ENCODE data around the gene SPACA5.
A peak's percentile ranks its signal among the peaks of the same experiment; 100 is the strongest.
"Not testable (repeated sequence)": the region's sequence is repeated elsewhere in the genome, so short reads cannot be mapped to it uniquely, and the experiment has no call there.

SPACA5 gene

DNA sequence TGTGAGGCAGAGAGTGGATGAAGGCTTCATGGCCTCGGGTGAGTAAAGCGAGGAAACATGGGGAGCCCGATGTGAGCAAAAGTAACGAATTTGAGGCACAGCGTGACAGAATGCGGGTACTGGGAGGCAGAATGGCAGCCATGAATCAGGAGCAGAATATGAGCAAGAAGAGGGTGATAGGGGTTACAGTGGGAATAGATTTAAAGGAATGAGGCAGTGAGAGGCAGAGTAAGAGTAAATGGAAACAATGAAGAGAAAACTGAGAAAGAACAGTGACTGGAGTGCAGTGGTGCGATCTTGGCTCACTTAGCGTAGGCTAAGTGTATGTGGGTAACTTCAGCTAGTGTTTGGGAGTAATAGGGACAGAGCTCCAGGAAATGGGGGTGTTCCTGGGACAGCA is at the start of gene SPACA5:
TSS of gene SPACA5 (plus strand) at position 301 of the 400 bp plus-strand sequence. CDS start 815 bp downstream, outside the sequence.
- not testable (repeated sequence) for DNase-seq (ENCODE audit: extremely low read depth in 1 of 2, low read depth in 1 of 2)

DNA sequence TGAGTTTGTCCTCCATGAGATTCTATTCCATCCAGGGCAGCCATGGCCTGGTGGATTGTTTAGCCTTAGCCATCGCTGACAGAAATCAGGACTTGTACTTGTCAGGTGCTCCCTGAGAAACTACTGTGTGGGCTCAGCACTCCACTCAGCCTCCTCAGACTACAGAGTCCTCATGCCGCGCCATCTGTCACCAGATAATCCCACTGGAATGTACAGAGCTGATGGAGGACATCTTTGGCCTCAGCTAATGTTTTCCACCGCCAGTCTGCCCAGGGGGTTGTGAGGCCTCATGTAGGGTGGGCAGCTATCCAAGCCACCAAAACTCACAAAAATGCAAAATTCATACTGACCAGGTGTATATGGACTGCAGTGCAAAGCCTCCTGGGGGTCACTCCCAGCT is 48.6 kb upstream of the SPACA5 start:
- DNase-seq (ENCODE audit: extremely low read depth in 1 of 2, low read depth in 1 of 2) = not testable (repeated sequence)

DNA sequence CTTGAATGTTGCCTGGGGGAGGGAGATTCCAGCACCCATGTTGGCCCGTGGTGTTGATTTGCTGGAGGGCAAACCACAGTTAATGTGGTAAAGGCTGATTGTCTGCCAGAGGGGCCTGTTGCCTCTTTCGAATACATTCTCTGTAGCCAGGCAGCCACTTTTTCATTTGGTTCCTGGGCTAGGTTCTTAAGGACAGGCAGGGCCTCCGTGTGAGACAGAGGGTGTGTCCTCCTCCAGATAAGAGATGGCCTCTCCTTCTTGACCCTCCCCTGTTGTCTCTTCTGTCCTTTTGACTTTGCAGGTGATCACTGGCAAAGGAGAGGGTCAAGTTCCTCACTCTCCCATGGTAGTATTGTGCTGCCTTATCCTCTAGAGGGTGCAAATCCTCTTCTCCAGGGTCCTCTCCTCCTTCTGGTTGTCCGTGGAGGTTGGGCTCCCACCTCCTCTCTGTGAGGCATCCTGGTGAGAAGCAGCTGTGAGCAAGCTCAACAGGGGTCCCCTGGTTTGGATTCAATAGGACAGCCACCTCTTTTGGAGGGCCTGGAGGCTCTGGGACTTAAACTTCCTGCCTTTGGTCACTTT is 47.9 kb upstream of the SPACA5 start:
- no peak for DNase-seq (ENCODE audit: extremely low read depth in 1 of 2, low read depth in 1 of 2)

DNA sequence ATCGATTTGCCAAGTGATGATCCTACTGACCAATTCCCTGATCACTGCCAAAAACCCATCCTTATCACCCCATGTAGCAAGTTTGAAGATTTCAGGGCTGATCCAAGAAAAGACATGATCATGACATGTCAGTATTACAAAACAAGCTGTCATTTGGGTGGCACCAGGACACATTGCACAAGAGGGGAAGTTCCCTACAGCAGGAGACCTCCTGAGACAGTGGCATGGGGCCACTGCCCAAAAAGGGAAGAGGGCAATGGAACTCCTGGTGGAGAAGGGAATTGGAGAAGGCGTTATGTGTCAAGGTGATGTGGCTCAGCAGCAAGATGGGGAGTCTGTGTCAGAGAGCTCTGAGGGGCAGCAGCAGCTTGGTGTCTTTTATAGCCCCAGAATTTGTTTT is 46.4 kb upstream of the SPACA5 start:
- no peak for DNase-seq (ENCODE audit: extremely low read depth in 1 of 2, low read depth in 1 of 2)

DNA sequence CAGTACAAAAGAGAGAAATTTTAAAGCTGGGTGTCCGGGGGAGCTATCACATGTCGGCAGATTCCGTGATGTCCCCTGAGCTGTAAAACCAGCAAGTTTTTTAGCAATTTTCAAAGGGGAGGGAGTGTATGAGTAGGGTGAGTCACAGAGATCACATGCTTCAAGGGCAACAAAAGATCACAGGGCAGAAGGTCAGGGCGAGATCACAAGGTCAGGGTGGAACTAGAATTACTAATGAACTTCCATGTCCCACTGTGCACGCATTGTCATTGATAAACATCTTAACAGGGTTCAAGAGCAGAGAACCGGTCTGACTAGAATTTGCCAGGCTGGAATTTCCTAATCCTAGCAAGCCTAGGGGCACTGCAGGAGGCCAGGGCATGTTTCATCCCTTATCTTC is 45.0 kb upstream of the SPACA5 start:
- DNase-seq (ENCODE audit: extremely low read depth in 1 of 2, low read depth in 1 of 2) = not testable (repeated sequence)

DNA sequence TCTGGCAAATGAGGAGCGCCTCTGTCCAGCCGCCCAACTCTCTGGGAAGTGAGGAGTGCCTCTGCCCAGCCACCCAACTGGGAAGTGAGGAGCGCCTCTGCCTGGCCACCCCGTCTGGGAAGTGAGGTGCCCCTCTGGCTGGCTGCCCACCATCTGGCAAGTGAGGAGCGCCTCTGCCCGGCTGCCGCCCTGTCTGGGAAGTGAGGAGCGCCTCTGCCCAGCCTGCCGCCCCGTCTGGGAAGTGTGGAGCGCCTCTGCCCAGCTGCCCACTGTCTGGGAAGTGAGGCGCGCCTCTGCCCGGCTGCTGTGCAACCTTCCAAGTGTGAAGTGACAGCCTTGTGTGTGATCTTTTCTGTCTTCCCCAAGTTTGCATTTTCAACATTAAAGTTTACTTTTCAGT is 41.3 kb upstream of the SPACA5 start:
- not testable (repeated sequence) for DNase-seq (ENCODE audit: extremely low read depth in 1 of 2, low read depth in 1 of 2)

DNA sequence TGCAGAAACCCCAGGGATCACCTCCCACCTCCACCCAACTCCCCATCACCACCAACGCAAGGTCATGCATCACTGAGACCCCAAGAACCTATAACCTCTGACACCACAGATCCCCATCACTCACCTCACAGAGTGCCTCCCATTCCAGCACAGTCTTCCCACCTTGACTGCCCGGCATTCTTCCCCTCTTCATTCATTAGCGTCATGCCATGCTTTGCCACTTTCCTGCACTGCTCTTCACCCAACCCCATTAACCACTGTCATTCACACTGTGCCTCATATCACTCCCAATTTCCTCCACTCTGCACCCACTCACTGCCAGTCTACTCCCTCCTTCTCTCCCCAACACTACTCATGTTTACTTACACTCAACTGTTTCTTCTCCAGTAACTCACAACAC is 33.6 kb upstream of the SPACA5 start:
- DNase-seq (ENCODE audit: extremely low read depth in 1 of 2, low read depth in 1 of 2) = no peak

DNA sequence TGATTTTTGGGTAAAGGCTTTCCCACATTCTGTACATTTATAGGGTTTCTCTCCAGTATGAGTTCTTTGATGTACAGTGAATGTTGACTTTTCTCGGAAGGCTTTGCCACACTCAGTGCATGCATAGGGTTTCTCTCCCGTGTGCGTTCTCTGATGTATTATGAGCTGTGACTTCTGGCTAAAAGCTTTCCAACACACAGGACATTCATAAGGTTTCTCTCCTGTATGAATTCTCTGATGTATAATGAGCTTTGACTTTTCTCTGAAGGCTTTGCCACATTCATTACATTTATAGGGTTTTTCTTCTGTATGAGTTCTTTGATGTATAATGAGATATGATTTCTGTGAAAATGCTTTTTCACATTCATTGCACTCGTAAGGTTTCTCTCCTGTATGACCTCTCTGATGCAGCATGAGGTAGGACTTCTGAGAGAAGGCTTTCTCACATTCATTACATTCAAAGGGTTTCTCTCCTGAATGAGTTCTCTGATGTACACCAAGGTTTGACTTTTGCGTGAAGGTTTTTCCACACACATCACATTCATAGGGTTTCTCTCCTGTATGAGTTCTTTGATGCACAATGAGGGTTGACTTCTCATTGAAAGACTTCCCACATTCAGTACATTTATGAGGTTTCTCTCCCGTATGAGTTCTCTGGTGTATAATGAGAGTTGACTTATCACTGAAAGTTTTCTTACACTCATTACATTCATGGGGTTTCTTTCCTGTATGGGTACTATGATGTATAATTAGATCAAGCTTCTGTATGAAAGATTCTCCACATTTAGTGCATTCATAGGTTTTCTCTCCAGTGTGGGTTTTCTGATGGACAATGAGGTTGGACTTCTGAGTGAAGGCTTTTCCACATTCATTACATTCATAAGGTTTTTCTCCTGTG is 30.3 kb upstream of the SPACA5 start:
- no peak for DNase-seq (ENCODE audit: extremely low read depth in 1 of 2, low read depth in 1 of 2)

DNA sequence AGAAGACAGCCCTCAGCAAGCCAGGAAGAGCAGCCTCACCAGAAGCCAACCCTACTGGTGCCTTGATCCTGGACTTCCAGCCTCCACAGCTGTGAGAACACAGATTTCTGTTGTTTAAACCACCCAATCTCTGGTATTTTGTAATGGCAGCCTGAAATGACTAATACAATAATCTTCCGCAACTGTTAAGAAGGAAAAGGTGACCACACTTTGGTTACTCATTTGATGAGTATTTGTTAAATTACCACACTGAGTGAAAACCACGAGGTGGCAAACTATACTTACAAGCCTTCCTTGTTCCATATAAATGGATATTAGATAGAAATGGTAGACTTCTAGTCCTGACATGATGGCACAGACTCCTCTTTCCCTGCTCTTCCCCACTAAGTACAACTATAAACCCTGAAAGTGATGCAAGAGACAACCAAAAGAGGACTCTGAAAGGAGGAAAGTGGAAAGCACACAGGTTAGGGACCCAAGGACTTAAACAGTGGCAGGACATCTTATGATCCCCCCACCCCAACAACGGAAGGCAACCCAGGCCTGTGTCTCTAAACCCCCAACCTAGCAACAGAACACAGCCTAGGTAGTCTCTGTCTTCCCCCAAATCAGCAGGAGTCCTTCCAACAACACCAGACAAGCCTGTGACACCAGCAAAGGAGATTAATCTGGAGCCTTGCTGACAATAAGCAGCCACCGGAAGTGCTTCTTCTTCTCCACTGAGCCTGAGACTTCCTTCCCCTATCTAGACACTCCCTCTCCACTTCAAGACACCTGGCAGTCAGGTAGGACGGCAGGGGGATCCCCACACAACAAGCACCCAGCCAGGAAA is 15.3 kb upstream of the SPACA5 start:
- DNase-seq (ENCODE audit: extremely low read depth in 1 of 2, low read depth in 1 of 2) = no peak

DNA sequence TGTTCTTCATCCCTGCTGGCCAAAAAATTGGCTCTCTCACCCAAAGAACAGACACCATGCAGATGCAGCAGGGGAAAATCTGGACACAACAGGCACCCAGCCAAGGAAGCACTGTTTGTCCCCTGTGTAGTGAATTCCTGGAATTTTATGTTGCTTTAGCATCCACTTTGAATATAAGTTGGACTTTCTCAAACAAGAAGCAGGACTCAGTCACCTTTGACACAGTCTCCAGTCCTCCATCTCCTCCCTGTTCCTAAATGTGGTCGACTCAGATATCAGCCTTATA is 14.8 kb upstream of the SPACA5 start:
- no peak for DNase-seq (ENCODE audit: extremely low read depth in 1 of 2, low read depth in 1 of 2)

DNA sequence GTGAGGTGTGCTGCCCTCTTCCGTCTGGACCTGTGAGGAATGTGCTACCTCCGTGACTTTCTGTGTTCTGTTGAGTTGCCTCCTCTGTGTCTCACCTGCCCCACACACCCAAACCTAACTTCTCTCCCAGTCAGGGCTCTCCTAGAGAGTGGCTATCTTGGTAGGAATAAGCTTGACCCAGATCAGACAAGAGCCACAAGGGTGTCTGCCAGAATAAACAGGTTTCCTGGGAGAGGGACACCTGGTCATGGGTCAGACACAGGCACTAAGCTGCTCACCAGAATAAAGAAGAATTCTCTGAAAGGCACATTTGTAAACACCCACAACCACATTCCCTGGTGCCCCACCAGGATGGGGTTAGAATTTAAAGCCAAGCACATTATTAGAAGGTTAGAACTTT is 14.1 kb upstream of the SPACA5 start:
- no peak for DNase-seq (ENCODE audit: extremely low read depth in 1 of 2, low read depth in 1 of 2)

DNA sequence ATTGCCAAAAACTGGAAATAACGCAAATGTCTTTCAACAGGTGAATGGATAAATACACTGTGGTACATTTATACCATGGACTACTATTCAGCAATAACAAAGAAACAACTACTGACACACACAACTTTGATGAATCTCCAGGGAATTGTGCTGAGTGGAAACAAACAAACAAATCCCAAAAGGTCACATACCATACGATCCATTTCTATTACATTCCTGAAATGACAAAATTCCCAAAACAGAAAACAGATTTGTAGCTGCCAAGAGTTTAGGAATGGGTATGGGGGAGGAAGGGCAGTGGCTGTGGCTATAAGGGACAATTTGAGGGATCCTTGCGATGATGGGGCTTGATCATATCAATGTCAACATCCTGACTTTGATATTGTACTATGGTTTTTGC is 5.5 kb upstream of the SPACA5 start:
- DNase-seq (ENCODE audit: extremely low read depth in 1 of 2, low read depth in 1 of 2) = no peak

DNA sequence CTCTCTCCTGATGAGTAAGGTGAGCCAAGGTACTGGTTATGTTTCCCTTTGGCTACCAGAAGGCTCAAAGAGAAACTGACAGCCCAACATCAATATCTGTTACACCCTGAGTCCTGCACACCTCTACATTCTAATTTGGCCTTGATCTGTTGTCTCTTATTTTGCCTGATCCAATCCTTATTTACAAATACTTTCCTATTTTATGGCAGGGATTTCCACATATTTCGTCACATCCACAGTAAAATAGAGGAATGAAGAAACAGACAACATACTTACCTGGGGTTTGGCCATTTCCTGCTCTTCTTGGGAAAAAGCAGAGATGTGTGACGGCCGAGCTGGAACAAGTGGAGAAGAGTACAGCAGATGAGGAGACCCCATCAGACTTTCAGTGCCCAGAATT is 4.5 kb upstream of the SPACA5 start:
- DNase-seq (ENCODE audit: extremely low read depth in 1 of 2, low read depth in 1 of 2) = no peak

DNA sequence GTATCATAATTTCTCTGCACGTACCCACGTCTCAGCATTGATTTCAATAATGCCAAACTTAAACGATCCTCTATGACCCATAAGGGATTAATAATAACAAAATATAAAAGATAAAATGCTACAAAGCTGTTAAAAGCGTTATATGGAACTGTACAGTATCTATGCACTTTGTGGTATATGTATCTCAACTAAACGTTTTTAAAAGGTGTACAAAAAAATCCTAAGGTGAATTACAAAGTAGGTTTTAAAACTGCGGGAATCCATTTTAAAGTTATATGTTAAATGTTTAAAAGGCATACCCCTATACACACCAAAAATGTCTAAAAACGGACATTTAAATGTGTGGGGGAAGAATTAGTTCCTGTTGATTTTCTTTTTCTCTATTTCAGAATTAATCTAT is 3.9 kb upstream of the SPACA5 start:
- DNase-seq (ENCODE audit: extremely low read depth in 1 of 2, low read depth in 1 of 2) = no peak

DNA sequence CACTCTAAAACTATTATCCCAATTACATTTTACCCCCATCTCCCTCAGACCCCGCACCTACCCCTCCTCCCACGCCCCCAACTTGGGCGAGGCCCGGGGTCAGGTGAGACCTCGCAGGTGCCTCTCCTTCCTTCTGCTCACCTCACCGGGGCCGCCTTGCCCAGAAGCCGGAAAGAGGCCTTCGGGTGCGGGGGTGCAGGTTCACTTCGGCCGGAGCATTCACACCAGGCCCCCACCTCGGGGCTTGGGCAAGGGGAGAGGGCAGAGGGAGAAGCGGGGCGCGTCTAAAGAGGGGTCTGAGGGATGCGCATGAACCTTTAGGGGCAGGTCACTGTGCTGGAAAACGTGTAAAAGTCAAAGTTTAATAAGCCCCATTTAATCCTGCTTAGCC is 3.4 kb upstream of the SPACA5 start:
- no peak for DNase-seq (ENCODE audit: extremely low read depth in 1 of 2, low read depth in 1 of 2)

DNA sequence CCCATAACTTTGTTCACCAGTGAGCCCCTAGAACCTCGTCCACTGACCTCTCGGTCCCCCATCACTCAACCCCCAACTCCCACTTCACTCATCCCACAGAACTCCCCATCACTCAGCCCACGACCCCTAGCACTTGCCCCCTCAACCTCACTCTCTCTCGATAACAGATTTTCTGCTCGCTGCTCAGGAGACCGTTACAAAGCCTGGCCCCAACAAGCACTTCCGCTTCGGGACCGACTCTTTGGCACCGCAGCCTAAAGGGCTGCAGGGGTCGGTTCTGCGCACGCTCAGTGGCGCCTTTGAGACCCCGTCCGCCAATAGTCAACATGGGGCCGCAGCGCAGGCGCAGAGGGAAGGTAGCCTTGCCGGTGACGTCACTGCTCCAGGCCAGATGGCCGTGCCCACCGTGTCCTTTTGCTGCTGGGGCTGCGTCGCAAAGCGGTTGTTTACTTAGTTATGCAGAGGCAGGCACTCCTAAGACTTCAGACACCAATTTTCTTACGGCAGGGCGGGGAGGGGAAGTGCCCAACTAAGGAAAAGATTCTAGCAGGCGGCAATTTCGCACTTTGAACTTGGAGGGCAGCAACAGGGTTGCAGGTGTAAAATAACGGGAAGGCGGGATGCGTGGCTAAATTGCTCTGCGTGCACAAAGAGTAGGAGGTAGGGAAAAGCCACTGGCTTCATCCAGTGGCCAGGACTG is 2.9 kb upstream of the SPACA5 start, which contains the start of gene ZNF182:
TSS of gene ZNF182 (minus strand) at position 232 of the 700 bp plus-strand sequence. CDS start 1,380 bp downstream, outside the sequence.
- DNase-seq (ENCODE audit: extremely low read depth in 1 of 2, low read depth in 1 of 2) = peak; percentile 83 to 87

DNA sequence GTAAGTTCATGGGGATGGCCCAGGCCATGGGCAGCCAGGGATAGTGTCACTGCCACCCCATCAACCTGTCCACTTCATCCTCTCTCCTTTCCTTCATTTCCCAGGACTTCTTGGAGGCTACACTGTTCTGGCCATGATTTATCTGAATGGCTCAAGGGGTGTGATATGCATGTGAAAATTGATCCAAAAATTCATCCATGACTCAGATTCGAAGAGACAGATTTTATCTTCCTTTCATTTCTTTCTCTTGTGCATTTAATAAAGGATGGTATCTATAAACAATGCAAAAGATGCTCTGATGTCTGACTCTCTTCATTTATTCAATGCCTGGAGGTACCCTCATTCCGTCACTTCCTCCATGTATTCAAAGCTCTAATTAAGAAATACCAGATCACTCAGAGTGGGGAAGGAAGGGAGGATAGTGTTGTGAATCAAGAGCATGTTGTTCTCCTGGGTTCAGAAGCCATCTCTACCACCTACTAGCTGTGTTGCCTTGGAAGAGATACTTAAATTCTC is 2.7 kb downstream of the SPACA5 start:
- not testable (repeated sequence) for DNase-seq (ENCODE audit: extremely low read depth in 1 of 2, low read depth in 1 of 2)

DNA sequence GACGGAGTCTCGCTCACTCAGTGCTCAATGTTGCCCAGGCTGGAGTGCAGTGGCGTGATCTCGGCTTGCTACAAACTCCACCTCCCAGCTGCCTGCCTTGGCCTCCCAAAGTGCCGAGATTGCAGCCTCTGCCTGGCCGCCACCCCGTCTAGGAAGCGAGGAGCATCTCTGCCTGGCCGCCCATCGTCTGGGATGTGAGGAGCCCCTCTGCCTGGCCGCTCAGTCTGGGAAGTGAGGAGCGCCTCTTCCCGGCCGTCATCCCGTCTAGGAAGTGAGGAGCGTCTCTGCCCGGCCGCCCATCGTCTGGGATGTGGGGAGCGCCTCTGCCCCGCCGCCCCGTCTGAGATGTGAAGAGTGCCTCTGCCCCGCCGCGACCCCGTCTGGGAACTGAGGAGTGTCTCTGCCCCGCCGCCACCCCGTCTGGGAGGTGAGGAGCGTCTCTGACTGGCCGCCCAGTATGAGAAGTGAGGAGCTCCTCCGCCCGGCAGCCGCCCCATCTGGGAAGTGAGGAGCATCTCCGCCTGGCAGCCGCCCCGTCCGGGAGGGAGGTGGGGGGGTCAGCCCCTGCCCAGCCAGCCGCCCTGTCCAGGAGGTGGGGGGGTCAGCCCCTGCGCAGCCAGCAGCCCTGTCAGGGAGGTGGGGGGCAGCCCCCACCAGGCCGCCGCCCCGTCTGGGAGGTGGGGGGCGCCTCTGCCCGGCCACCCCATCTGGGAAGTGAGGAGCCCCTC is 10.0 kb downstream of the SPACA5 start:
- not testable (repeated sequence) for DNase-seq (ENCODE audit: extremely low read depth in 1 of 2, low read depth in 1 of 2)

DNA sequence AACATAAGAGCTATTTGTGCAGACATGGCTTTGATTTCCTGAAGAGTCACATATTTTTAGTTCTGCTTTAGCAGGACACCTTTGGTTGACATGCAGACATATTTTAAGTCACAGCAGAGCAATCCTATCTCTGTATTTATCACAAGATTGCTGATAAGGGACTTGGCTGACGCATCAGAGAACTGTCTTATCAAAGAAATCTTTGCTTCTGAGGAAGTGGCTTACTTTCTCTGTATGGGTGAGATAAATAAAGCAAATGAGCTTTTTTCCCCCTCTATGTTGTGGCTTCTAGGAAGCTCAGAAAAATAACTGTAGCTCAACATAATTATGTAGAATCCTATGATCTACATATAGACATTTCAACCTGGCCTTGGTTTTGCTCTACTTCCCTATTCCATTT is 13.1 kb downstream of the SPACA5 start:
- not testable (repeated sequence) for DNase-seq (ENCODE audit: extremely low read depth in 1 of 2, low read depth in 1 of 2)

DNA sequence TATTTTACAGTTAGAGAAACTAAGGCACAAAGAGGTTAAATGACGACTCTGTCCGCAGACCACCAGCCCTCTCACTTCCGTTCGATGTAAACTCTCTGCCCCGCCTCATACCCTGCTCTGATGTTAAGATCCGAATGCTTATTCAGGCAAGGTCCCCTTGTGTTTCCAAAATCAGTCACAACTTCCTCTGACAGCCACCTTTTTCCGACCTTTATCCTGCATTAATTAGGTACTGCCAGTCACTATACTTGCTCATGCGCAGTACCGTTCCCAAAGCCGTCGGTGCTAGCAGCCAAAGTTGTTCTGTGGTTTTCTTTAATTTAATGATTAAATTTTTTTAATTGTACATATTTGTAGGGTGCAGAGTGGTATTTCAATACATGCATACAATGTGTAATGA is 13.7 kb downstream of the SPACA5 start:
- DNase-seq (ENCODE audit: extremely low read depth in 1 of 2, low read depth in 1 of 2) = not testable (repeated sequence)
